SK-N-SH (cell line): Measurements from ENCODE around the gene VSIG10. TPM values are rescaled to one million over a fixed set of nuclear protein-coding genes. Genes with fewer than 3 reads are reported as not detected.
A peak's percentile ranks its signal among the peaks of the same experiment; 100 is the strongest.

Experiments
- CTCF ChIA-PET: fragments of 300-600, 350-600 bp; formaldehyde crosslinking; extraction: SDS; loops from one replicate; lab custom pipeline; 2021; lab: Yijun Ruan, JAX
- POLR2A ChIA-PET: fragments of 350-600 bp; sonication (Branson Sonifier 250); formaldehyde crosslinking; extraction: SDS; loops from one replicate; lab custom pipeline; 2020; ENCODE audit warnings: antibody characterized with exemption, inconsistent platforms; lab: Yijun Ruan, JAX
- DNase-seq: peaks from one replicate; pipeline ENCODE4 v3.0.0; 2012
- H2AFZ ChIP-seq: fragments of 200-600 bp; sonication (generic); 2 replicates; pipeline ENCODE4 v1.8.1; 2016; ENCODE audit warnings: antibody characterized with exemption, mild to moderate bottlenecking, low read depth
- H3F3A ChIP-seq: fragments of 200-600 bp; sonication (generic); replicated peaks from 2 replicates; pipeline ENCODE3; 2016; ENCODE audit warnings: antibody characterized with exemption, mild to moderate bottlenecking; ENCODE audit not compliant: insufficient read depth
- H3K27ac ChIP-seq, 2 experiments: fragments of 200-500 bp in 1 of 2; fragments of 200-600 bp in 1 of 2; sonication (Bioruptor generic) in 1 of 2; sonication (generic), shearing (Covaris generic) in 1 of 2; 2 replicates each; pipeline versions ENCODE4 v1.5.1 to v1.6.1; 2014 to 2016; ENCODE audit warnings: low read depth in 2 of 2, inconsistent platforms in 1 of 2, low read length in 1 of 2, mild to moderate bottlenecking in 1 of 2, mixed read lengths in 1 of 2
- H3K27me3 ChIP-seq: fragments of 200-600 bp; sonication (generic), shearing (Covaris generic); 2 replicates; pipeline ENCODE4 v1.6.1; 2016; ENCODE audit warnings: mixed run types; ENCODE audit not compliant: insufficient read depth
- H3K36me3 ChIP-seq, 2 experiments: fragments of 200-500 bp in 1 of 2; fragments of 200-600 bp in 1 of 2; sonication (Bioruptor generic) in 1 of 2; sonication (generic) in 1 of 2; replicated peaks in 1 of 2; 2 replicates each; pipeline versions ENCODE3 to v1.5.1; 2014 to 2016; ENCODE audit warnings: low read length in 1 of 2, mild to moderate bottlenecking in 1 of 2; ENCODE audit not compliant: insufficient read depth in 2 of 2, control insufficient read depth in 1 of 2
- H3K4me1 ChIP-seq, 2 experiments: fragments of 200-500 bp in 1 of 2; fragments of 200-600 bp in 1 of 2; sonication (Bioruptor generic) in 1 of 2; sonication (generic), shearing (Covaris generic) in 1 of 2; 2 replicates each; pipeline versions ENCODE4 v1.5.1 to v1.6.1; 2014 to 2016; ENCODE audit warnings: low read depth in 1 of 2, low read length in 1 of 2, mixed run types in 1 of 2; ENCODE audit not compliant: insufficient read depth in 2 of 2, control insufficient read depth in 1 of 2
- H3K4me2 ChIP-seq: fragments of 200-600 bp; sonication (generic), shearing (Covaris generic); 2 replicates; pipeline ENCODE4 v1.6.1; 2017; ENCODE audit warnings: mixed run types
- H3K4me3 ChIP-seq, 2 experiments: fragments of 200-500 bp in 1 of 2; fragments of 200-600 bp in 1 of 2; sonication (Bioruptor generic) in 1 of 2; sonication (generic), shearing (Covaris generic) in 1 of 2; 2 replicates each; pipeline versions ENCODE4 v1.5.1 to v1.8.1; 2014 to 2016; ENCODE audit warnings: low read depth in 2 of 2, inconsistent platforms in 1 of 2, low read length in 1 of 2, mild to moderate bottlenecking in 1 of 2, mixed read lengths in 1 of 2, moderate library complexity in 1 of 2
- H3K79me2 ChIP-seq: fragments of 200-600 bp; sonication (generic); 2 replicates; pipeline ENCODE4 v1.8.1; 2017; ENCODE audit warnings: mild to moderate bottlenecking; ENCODE audit not compliant: insufficient read depth
- H3K9ac ChIP-seq: fragments of 200-600 bp; sonication (generic); 2 replicates; pipeline ENCODE4 v1.6.1; 2017; ENCODE audit warnings: mixed run types
- H3K9me2 ChIP-seq: fragments of 200-600 bp; sonication (generic); 2 replicates; pipeline ENCODE4 v1.6.1; 2017; ENCODE audit warnings: mixed run types
- H3K9me3 ChIP-seq: fragments of 200-600 bp; sonication (generic); 2 replicates; pipeline ENCODE4 v1.6.1; 2017; ENCODE audit warnings: mixed run types, mild to moderate bottlenecking, moderate library complexity
- H4K20me1 ChIP-seq: fragments of 200-600 bp; sonication (generic); 2 replicates; pipeline ENCODE4 v1.6.1; 2017; ENCODE audit warnings: mild to moderate bottlenecking, mixed run types; ENCODE audit not compliant: insufficient read depth
- CHD2 ChIP-seq: fragments of 150-350 bp; IDR thresholded peaks from 2 replicates; pipeline ENCODE4 v1.6.1; 2018; ENCODE audit warnings: low read length; ENCODE audit not compliant: partially characterized antibody
- CTCF ChIP-seq: fragments of 200-600 bp; sonication (generic); IDR thresholded peaks from 2 replicates; pipeline ENCODE4 v1.6.1; 2017; ENCODE audit warnings: antibody characterized with exemption, mild to moderate bottlenecking, moderate library complexity
- ELF1 ChIP-seq: IDR thresholded peaks from 2 replicates; pipeline ENCODE4 v1.4.0; 2012
- EZH2phosphoT487 ChIP-seq: fragments of 200-600 bp; sonication (generic); IDR thresholded peaks from 2 replicates; pipeline ENCODE4 v1.6.1; 2017; ENCODE audit warnings: low read depth, mixed run types, mild to moderate bottlenecking, antibody characterized with exemption, moderate library complexity, borderline replicate concordance
- FOXM1 ChIP-seq: IDR thresholded peaks from 2 replicates; pipeline ENCODE4 v1.4.0; 2012; ENCODE audit warnings: low read depth, mild to moderate bottlenecking
- GABPA ChIP-seq: IDR thresholded peaks from 2 replicates; pipeline ENCODE4 v1.4.0; 2012; ENCODE audit warnings: low read depth, mild to moderate bottlenecking
- GATA2 ChIP-seq: sonication (generic); formaldehyde crosslinking; IDR thresholded peaks from 2 replicates; pipeline ENCODE4 v1.5.0; 2020; ENCODE audit warnings: mild to moderate bottlenecking, missing genetic modification reagents
- JUND ChIP-seq: IDR thresholded peaks from 2 replicates; pipeline ENCODE4 v1.4.0; 2012
- MEF2A ChIP-seq: IDR thresholded peaks from 2 replicates; pipeline ENCODE4 v1.4.0; 2012; ENCODE audit warnings: low read depth, borderline replicate concordance
- MXI1 ChIP-seq: IDR thresholded peaks from 2 replicates; pipeline ENCODE4 v1.6.1; 2012; ENCODE audit warnings: mild to moderate bottlenecking, low read depth, low read length, improper control_type of control experiment
- NFIC ChIP-seq: IDR thresholded peaks from 2 replicates; pipeline ENCODE4 v1.4.0; 2012; ENCODE audit warnings: borderline replicate concordance
- NRF1 ChIP-seq: IDR thresholded peaks from 2 replicates; pipeline ENCODE4 v1.6.1; 2012; ENCODE audit warnings: low read depth, mild to moderate bottlenecking, low read length
- PBX3 ChIP-seq: IDR thresholded peaks from 2 replicates; pipeline ENCODE4; 2012
- POLR2AphosphoS5 ChIP-seq: IDR thresholded peaks from 2 replicates; pipeline ENCODE4 v1.6.1; 2012; ENCODE audit warnings: low read depth, low read length
- RAD21 ChIP-seq: IDR thresholded peaks from 2 replicates; pipeline ENCODE4 v1.6.1; 2012; ENCODE audit warnings: mild to moderate bottlenecking, low read length
- RCOR1 ChIP-seq: fragments of 150-350 bp; IDR thresholded peaks from 2 replicates; pipeline ENCODE4 v1.6.1; 2017; ENCODE audit warnings: antibody characterized with exemption, low read length
- RFX5 ChIP-seq: IDR thresholded peaks from 2 replicates; pipeline ENCODE4 v1.6.1; 2012; ENCODE audit warnings: mild to moderate bottlenecking, improper control_type of control experiment, low read length
- RXRA ChIP-seq: IDR thresholded peaks from 2 replicates; pipeline ENCODE4 v1.4.0; 2012; ENCODE audit warnings: low read depth, mild to moderate bottlenecking, borderline replicate concordance
- SIN3A ChIP-seq: IDR thresholded peaks from 2 replicates; pipeline ENCODE4 v1.6.1; 2012; ENCODE audit warnings: low read depth, mild to moderate bottlenecking, low read length, moderate library complexity, borderline replicate concordance
- SMC3 ChIP-seq: IDR thresholded peaks from 2 replicates; pipeline ENCODE4 v1.6.1; 2012; ENCODE audit warnings: low read depth, low read length, improper control_type of control experiment
- TAF1 ChIP-seq: IDR thresholded peaks from 2 replicates; pipeline ENCODE4 v1.6.1; 2012; ENCODE audit warnings: low read depth, mild to moderate bottlenecking, low read length, moderate library complexity, borderline replicate concordance
- TCF12 ChIP-seq: IDR thresholded peaks from 2 replicates; pipeline ENCODE4 v1.4.0; 2012
- TEAD4 ChIP-seq: IDR thresholded peaks from 2 replicates; pipeline ENCODE4 v1.4.0; 2012; ENCODE audit warnings: mild to moderate bottlenecking, borderline replicate concordance; ENCODE audit not compliant: insufficient read depth
- USF1 ChIP-seq: IDR thresholded peaks from 2 replicates; pipeline ENCODE4 v1.4.0; 2012; ENCODE audit warnings: low read depth, borderline replicate concordance
- USF2 ChIP-seq: fragments of 150-350 bp; IDR thresholded peaks from 2 replicates; pipeline ENCODE4 v1.6.1; 2017; ENCODE audit warnings: antibody characterized with exemption, low read length, low read depth, borderline replicate concordance
- YY1 ChIP-seq: IDR thresholded peaks from 2 replicates; pipeline ENCODE4 v1.4.0; 2012; ENCODE audit warnings: low read depth, mild to moderate bottlenecking
- ZBTB33 ChIP-seq: IDR thresholded peaks from 2 replicates; pipeline ENCODE4 v1.4.0; 2012; ENCODE audit warnings: low read depth, borderline replicate concordance
- WGBS: methylation state at CpG from one replicate; pipeline ENCODE4 v1.1.6; 2017; ENCODE audit warnings: low lambda C conversion rate; 5-methylcytosine and 5-hydroxymethylcytosine counted together
- polyA plus RNA-seq, 3 experiments: library from polyadenylated mRNA; depleted of rRNA; stranded (reverse); fragments of >200 nt; gene quantifications; 2 replicates each; pipeline ENCODE4 v1.2.3, GENCODE V29; 2012

The VSIG10 gene
- polyA plus RNA-seq, 1 of the 3 experiments (the other 2 are of a cell fraction), result 12.5 TPM

- Histone ChIP-seq H3K9me2 (no peaks in the 10 kb centered on the region), H3K4me2 (peak within 1 kb of the TSS; percentile 96), H2AFZ (peak within 1 kb of the TSS; percentile 83), H3K9me3 (no peaks in the 10 kb centered on the region), H3K4me1 (peaks cover 10 to 14% of the 10 kb centered on the region in 2 experiments; a peak in 3 of 4 replicates), H3K9ac (peak within 1 kb of the TSS; percentile 98), H3F3A (peaks cover 31% of the 10 kb centered on the region), H3K27ac (peak within 1 kb of the TSS; percentile 88 to 97), H3K79me2 (peaks cover 65% of the 10 kb centered on the region), H3K27me3 (no peaks in the 10 kb centered on the region), H3K36me3 (peaks cover 0 to 8% of the 10 kb centered on the region in 2 experiments), H3K4me3 (peak within 1 kb of the TSS; percentile 71 to 80), H4K20me1 (no peaks in the 10 kb centered on the region)
- DNase-seq, result peak; percentile 88
- 1% methylated on average over 49 of the region's 76 CpGs for WGBS
- POLR2A ChIA-PET, result interaction anchor here (0.6 to 1.2 kb wide), 5 partner anchors 21 to 1608 kb away, joined by 3 to 4 read pairs (median 3); partner anchors contain the start of gene PEBP1
- CTCF ChIA-PET, result interaction anchor here (1.0 to 2.4 kb wide), 2 partner anchors 187 to 829 kb away, joined by 3 to 13 read pairs; no protein-coding TSS in a partner anchor
- no peak for TF ChIP-seq SMC3
- TF ChIP-seq USF1, result peak; percentile 86
- TF ChIP-seq MXI1, result no peak
- 0 out of 2 replicates have a peak, but pooled peaks have one; percentile 1 for TF ChIP-seq TCF12
- no peak for TF ChIP-seq RCOR1
- TF ChIP-seq ZBTB33, result no peak
- TF ChIP-seq ELF1, result no peak
- TF ChIP-seq TAF1, result peak; percentile 66
- TF ChIP-seq PBX3, result peak; percentile 3; the same call in 1 of the 2 replicates
- peak; percentile 73 for TF ChIP-seq POLR2AphosphoS5
- TF ChIP-seq RAD21, result no peak
- TF ChIP-seq CTCF, result no peak
- TF ChIP-seq MEF2A, result no peak
- peak; percentile 38; the same call in 1 of the 2 replicates for TF ChIP-seq USF2
- no peak for TF ChIP-seq NFIC
- TF ChIP-seq TEAD4, result no peak
- TF ChIP-seq SIN3A, result peak; percentile 20; the same call in 1 of the 2 replicates
- no peak for TF ChIP-seq FOXM1
- TF ChIP-seq JUND, result no peak
- TF ChIP-seq GABPA, result no peak
- TF ChIP-seq YY1, result no peak
- no peak for TF ChIP-seq RXRA
- TF ChIP-seq GATA2, result no peak
- no peak for TF ChIP-seq CHD2
- TF ChIP-seq NRF1, result no peak
- TF ChIP-seq EZH2phosphoT487, result no peak
- TF ChIP-seq RFX5, result no peak
Measured at GRCh38 chr12:118061011-118061872, 42.6 kb downstream of the VSIG10 start, which contains the start of gene WSB2. TSS of gene WSB2 (minus strand) at chr12:118061179. CDS start at chr12:118061048, 131 bp downstream.
